ENCODE results near the gene DUT.

- TF ChIP-seq FOXA1 (IDR thresholded peaks at IDR 0.05) (no peak), FOXM1 (IDR thresholded peaks at IDR 0.05; ENCODE audit: borderline replicate concordance) (no peak), ELF4 (IDR thresholded peaks at IDR 0.05) (no peak), FOXK2 (IDR thresholded peaks at IDR 0.05) (no peak), TARDBP (IDR thresholded peaks at IDR 0.05) (no peak)
These were observed 44.5 kb downstream of the DUT start for GRCh38 chr15:48375767-48376166.
